ENCODE measurements around the gene RNF217.

RNF217 gene

GRCh38 chr6:125038925-125039324 lies 76.7 kb downstream of the RNF217 start:
- TF ChIP-seq CTCF (IDR thresholded peaks at IDR 0.05; ENCODE audit: low read depth, low read length) = no peak
- DNase-seq (ENCODE audit: low read depth in 2 of 2) = no peak
- no peak overlapping the region for H3K4me3 ChIP-seq (replicated peaks in 1 of 2; ENCODE audit: low read depth in 2 of 2, low read length in 2 of 2)

GRCh38 chr6:125041740-125042459 lies 79.7 kb downstream of the RNF217 start:
- H3K4me3 ChIP-seq (replicated peaks in 1 of 2; ENCODE audit: low read depth in 2 of 2, low read length in 2 of 2) = no peak overlapping the region
- TF ChIP-seq CTCF (IDR thresholded peaks at IDR 0.05; ENCODE audit: low read depth, low read length) = peak; percentile 12
- DNase-seq (ENCODE audit: low read depth in 2 of 2) = peak in 1 of 2 donors; percentile 67

- no peak for TF ChIP-seq CTCF (IDR thresholded peaks at IDR 0.05; ENCODE audit: low read depth, low read length)
- DNase-seq (ENCODE audit: low read depth in 2 of 2) = no peak
- H3K4me3 ChIP-seq (replicated peaks in 1 of 2; ENCODE audit: low read depth in 2 of 2, low read length in 2 of 2) = no peak overlapping the region
Observed at GRCh38 chr6:125044066-125044465, 81.8 kb downstream of the RNF217 start.

GRCh38 chr6:125044667-125045066 lies 82.4 kb downstream of the RNF217 start:
- TF ChIP-seq CTCF (IDR thresholded peaks at IDR 0.05; ENCODE audit: low read depth, low read length) = no peak
- no peak overlapping the region for H3K4me3 ChIP-seq (replicated peaks in 1 of 2; ENCODE audit: low read depth in 2 of 2, low read length in 2 of 2)
- no peak for DNase-seq (ENCODE audit: low read depth in 2 of 2)

- DNase-seq (ENCODE audit: low read depth in 2 of 2) = no peak
- H3K4me3 ChIP-seq (replicated peaks in 1 of 2; ENCODE audit: low read depth in 2 of 2, low read length in 2 of 2) = no peak overlapping the region
- TF ChIP-seq CTCF (IDR thresholded peaks at IDR 0.05; ENCODE audit: low read depth, low read length) = no peak
Observed at GRCh38 chr6:125046107-125046925, 84.1 kb downstream of the RNF217 start.

GRCh38 chr6:125048274-125048673 lies 86.0 kb downstream of the RNF217 start:
- TF ChIP-seq CTCF (IDR thresholded peaks at IDR 0.05; ENCODE audit: low read depth, low read length) = no peak
- H3K4me3 ChIP-seq (replicated peaks in 1 of 2; ENCODE audit: low read depth in 2 of 2, low read length in 2 of 2) = no peak overlapping the region

More at GRCh38 chr6:125048274-125048673, 86.0 kb downstream of the RNF217 start:
- no peak for DNase-seq (ENCODE audit: low read depth in 2 of 2)

Data from cardiac fibroblast (primary cell).